Measurements from ENCODE around the gene PDPR.
"Not testable (repeated sequence)": the region's sequence is repeated elsewhere in the genome, so short reads cannot be mapped to it uniquely, and the experiment has no call there.

The PDPR gene

GRCh38 chr16:70166688-70167087, 52.6 kb downstream of the PDPR start:
- not testable (repeated sequence) for DNase-seq

GRCh38 chr16:70173212-70173837, 59.2 kb downstream of the PDPR start, which contains the start of gene CLEC18C:
Gene CLEC18C (plus strand): TSS chr16:70173787. CDS start chr16:70174279, 492 bp downstream.
- DNase-seq = not testable (repeated sequence)

DNA sequence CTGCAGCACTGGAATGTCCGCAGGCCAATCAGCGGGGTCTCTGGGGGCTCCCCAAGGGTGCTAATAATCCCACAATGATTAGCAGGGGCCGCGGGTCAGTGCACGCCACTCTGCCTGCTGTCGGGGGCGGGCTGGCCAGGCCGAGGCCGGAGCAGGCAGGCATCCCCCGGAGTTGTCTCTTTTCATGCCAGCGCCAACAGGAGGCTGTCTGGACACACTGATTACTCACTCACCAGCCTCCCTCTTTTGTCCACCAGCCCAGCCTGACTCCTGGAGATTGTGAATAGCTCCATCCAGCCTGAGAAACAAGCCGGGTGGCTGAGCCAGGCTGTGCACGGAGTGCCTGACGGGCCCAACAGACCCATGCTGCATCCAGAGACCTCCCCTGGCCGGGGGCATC, 59.8 kb downstream of the PDPR start:
- not testable (repeated sequence) for DNase-seq

GRCh38 chr16:70174387-70174932, 60.3 kb downstream of the PDPR start:
- not testable (repeated sequence) for DNase-seq

- not testable (repeated sequence) for DNase-seq
These were observed 73.9 kb downstream of the PDPR start for GRCh38 chr16:70187858-70188607.

DNA sequence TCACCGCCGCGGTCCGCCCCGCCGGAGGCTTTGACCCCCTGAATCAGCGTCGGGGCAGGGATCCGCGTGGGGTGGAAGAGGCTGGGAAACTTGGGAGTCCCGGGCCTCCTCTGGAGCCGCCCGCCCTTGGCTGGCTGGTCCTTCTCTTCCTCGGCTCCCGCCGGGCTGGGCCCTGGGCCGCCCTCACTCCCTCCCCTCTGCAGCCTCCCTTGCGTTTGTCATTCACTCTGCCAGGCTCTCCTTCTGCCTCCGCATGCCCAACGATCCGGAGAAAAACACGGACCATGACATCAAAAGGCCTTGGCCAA, 74.4 kb downstream of the PDPR start:
- not testable (repeated sequence) for DNase-seq

GRCh38 chr16:70190574-70190973, 76.4 kb downstream of the PDPR start:
- not testable (repeated sequence) for DNase-seq

- not testable (repeated sequence) for DNase-seq
These were observed 82.7 kb downstream of the PDPR start for GRCh38 chr16:70196683-70197300.

- not testable (repeated sequence) for DNase-seq
These were observed 83.5 kb downstream of the PDPR start for GRCh38 chr16:70197611-70198010.

GRCh38 chr16:70198230-70198629, 84.1 kb downstream of the PDPR start:
- DNase-seq = not testable (repeated sequence)

GRCh38 chr16:70198666-70199065, 84.5 kb downstream of the PDPR start:
- not testable (repeated sequence) for DNase-seq

- not testable (repeated sequence) for DNase-seq
These were observed 85.0 kb downstream of the PDPR start for GRCh38 chr16:70199170-70199569.

GRCh38 chr16:70200063-70200462, 85.9 kb downstream of the PDPR start:
- DNase-seq = not testable (repeated sequence)

DNA sequence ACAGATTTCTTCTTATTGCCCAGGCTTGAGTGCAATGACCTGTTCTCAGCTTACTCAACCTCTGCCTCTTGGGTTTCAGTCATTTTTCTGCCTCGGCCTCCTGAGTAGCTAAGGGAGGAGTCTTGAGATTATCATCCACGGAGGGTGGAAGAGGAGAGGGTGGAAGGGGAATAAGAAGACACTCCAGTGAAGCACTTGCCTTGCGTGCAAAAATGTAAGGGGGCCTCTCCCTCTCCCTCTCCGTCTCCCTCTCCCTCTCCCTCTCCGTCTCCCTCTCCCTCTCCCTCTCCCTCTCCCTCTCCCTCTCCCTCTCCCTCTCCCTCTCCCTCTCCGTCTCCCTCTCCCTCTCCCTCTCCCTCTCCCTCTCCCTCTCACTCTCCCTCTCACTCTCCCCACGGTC, 89.4 kb downstream of the PDPR start:
- DNase-seq = not testable (repeated sequence)

GRCh38 chr16:70204010-70204409, 89.9 kb downstream of the PDPR start:
- DNase-seq = not testable (repeated sequence)

- DNase-seq = not testable (repeated sequence)
These were observed 90.7 kb downstream of the PDPR start for GRCh38 chr16:70204668-70205405.

DNA sequence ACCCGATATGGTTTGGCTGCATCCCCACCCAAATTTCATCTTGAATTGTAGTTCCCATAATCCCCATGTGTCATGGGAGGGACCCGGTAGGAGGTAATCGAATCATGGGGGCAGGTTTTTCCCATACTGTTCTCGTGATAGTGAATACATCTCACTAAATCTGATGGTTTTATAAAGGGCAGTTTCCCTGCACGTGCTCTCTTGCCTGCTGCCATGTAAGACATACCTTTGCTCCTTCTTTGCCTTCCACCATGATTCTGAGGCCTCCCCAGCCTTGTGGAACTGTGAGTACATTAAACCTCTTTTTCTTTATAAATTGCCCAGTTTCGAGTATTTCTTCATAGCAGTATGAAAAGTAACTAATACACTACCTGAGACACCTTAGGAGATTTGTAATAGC, 92.2 kb downstream of the PDPR start:
- DNase-seq = not testable (repeated sequence)

Data from activated effector memory CD4-positive, alpha-beta T cell treated with anti-CD3 and anti-CD28 coated beads, Interleukin-2, amount 50 U/mL, for 16 hours (primary cell).